Measurements from ENCODE around the gene ADAM29. TPM values are rescaled to one million over a fixed set of nuclear protein-coding genes. Genes with fewer than 3 reads are reported as not detected.
"Not testable (repeated sequence)": the region's sequence is repeated elsewhere in the genome, so short reads cannot be mapped to it uniquely, and the experiment has no call there.

The ADAM29 gene
- polyA plus RNA-seq (ENCODE audit: insufficient read length in 4 of 4) = under 1 TPM in 1 of 4 donors, not detected in 3; 0.01 TPM

DNA sequence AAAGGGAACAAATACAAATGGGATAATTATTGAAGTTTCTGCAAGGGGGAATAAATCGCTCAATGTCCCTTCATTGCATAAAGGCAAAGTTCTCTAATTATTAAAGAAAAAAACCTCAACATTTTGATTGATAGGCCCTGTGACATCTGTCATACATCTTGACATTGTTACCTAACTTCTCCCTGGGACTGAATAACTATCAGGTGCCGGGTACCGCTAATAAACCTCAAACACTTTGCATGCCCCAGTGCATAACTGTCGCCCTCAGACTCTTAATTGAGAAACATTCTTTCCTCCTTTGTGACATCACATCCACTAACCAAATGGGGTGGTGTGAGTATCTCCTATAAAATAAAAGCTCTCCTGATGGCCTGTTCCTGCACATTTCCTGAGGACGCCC, at the start of gene ADAM29:
Gene ADAM29, plus strand, starts transcription at position 301 of the 400 bp plus-strand sequence. CDS start 57,168 bp downstream, outside the sequence.
- no peak for DNase-seq (ENCODE audit: low read depth in 4 of 4, low spot score in 3 of 4)

DNA sequence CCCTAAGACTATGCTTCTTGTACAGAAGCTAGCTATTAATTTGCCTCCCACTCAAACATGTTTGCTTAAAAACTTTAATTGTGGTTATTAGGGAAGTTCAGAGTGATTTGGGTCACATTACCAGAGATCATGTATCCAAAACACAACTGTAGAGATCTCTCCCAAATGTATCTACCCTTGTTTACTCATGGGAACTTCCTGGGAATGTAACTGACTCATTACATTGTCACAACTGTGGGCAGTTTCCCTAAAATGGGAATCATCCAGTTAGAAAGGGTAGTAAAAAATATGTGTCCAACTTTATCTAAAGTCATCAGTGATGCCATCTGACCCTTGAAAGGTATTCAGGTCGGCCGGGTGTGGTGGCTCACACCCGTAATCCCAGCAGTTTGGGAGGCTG, 48.8 kb upstream of the ADAM29 start:
- DNase-seq (ENCODE audit: low read depth in 4 of 4, low spot score in 3 of 4) = no peak

- no peak for DNase-seq (ENCODE audit: low read depth in 4 of 4, low spot score in 3 of 4)
Measured at GRCh38 chr4:174870311-174870710, 47.8 kb upstream of the ADAM29 start.

- no peak for DNase-seq (ENCODE audit: low read depth in 4 of 4, low spot score in 3 of 4)
Measured at GRCh38 chr4:174871407-174871806, 46.8 kb upstream of the ADAM29 start.

GRCh38 chr4:174873146-174873545, 45.0 kb upstream of the ADAM29 start:
- not testable (repeated sequence) for DNase-seq (ENCODE audit: low read depth in 4 of 4, low spot score in 3 of 4)

DNA sequence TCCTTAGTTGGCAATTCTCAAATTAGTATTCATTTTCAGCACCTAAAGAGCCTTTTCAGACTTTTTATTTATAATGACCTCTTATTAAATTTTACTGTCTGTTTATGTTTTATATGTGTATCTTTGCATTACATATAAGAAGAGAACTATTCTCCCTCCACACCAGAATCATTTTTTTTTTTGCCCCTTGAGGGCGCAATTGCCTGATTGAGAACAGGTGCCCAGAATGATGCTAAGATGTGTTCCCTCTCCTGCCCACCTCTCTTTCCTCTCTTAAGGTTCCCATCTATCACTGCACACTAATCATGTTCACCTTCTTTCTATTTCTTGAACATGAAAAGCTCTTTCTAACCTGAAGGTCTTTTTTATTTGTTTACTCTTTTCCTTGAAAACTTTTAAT, 44.2 kb upstream of the ADAM29 start:
- no peak for DNase-seq (ENCODE audit: low read depth in 4 of 4, low spot score in 3 of 4)

- DNase-seq (ENCODE audit: low read depth in 4 of 4, low spot score in 3 of 4) = no peak
Measured at GRCh38 chr4:174874898-174875297, 43.3 kb upstream of the ADAM29 start.

DNA sequence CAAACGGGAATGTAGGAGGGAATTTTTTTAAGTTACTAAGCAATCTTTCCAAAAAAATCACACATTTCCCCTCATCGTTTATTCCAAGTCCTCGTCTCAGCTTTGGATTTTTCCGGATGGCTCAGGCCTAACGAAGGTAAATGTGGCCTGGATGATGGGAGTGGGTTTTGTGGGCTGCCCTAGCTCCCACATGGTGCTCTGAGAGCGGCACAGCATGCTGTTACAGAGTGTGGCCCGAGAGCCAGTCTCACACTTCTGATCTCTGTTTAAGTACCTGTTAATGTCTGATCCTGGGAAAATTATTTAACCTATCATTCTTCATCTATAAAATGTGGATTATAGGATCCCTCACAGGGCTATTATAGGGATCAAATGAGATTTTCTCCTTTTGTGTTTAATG, 38.2 kb upstream of the ADAM29 start:
- no peak for DNase-seq (ENCODE audit: low read depth in 4 of 4, low spot score in 3 of 4)

- no peak for DNase-seq (ENCODE audit: low read depth in 4 of 4, low spot score in 3 of 4)
Measured at GRCh38 chr4:174882317-174882992, 35.7 kb upstream of the ADAM29 start.

DNA sequence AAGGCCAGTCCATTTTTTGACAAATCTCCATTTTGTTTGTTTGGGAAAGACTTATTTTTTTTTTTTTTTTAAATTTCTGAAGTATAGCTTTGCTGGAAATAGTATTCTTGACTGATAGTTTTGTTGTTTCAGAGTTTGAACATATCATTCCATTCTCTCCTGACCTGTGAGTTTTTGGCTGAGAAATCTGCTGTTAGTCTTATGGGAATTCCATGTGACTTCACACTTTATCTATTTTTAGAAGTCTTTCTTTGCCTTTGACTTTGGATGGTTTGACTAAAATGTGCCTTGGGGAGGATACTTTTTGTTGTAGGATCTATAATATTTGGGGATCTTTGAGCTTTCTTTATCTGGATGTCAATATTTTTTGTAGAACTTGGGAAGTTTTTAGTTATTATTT, 10.7 kb upstream of the ADAM29 start:
- no peak for DNase-seq (ENCODE audit: low read depth in 4 of 4, low spot score in 3 of 4)

- no peak for DNase-seq (ENCODE audit: low read depth in 4 of 4, low spot score in 3 of 4)
Measured at GRCh38 chr4:174910271-174910670, 7.9 kb upstream of the ADAM29 start.

GRCh38 chr4:174912919-174913543, 5.1 kb upstream of the ADAM29 start:
- no peak for DNase-seq (ENCODE audit: low read depth in 4 of 4, low spot score in 3 of 4)

GRCh38 chr4:174919886-174920423, 1.8 kb downstream of the ADAM29 start:
- no peak for DNase-seq (ENCODE audit: low read depth in 4 of 4, low spot score in 3 of 4)

DNA sequence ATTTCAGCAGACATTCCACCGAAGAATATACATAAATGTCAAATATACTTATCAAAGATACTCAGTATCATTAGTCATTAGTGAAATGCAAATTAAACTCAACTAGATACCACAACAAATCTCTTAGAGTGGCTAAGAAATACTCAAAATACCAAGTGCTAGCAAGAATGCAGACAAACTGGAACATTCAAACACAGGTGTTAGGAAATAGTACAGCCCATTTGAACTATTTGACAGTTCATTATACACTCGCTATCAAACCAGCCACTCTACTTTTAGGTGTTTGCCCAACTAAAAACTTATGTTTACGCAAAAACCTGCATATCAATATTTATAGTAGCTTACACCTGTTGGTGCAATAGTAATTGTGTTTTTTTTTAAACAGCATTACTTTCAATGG, 8.8 kb downstream of the ADAM29 start:
- DNase-seq (ENCODE audit: low read depth in 4 of 4, low spot score in 3 of 4) = no peak

- no peak for DNase-seq (ENCODE audit: low read depth in 4 of 4, low spot score in 3 of 4)
Measured at GRCh38 chr4:174928174-174928573, 10.0 kb downstream of the ADAM29 start.

DNA sequence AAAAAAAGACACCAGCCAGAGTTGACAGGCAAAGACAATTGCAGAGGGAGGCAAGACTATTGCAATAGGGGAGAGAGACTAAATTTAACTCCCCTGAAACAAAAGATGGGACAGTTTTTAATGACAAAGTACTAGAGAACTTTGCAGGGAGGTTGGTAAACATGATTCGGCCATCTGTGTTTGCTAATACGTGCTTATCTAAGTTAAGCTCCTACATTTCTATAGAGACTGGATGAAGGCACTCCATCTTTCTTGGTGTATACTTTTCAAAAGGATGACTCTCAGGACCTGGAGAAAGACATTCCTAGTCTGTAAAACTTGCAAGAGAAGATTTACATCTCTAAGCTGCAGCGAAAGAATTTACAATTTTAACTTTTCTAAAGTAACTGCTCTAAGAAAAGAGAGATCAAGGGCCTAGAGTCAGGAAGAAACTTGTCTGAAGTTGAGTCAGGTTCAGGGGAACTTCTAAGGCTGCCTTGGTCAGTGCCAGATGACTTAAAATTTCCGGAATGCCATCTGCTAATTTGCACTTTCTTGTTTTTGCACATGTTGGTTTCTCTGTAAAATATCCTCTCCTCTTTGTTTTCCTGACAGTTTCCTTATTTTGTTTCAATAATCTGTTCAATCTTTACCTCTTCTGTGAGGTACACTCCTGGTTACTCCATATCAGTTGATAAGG, 10.6 kb downstream of the ADAM29 start:
- DNase-seq (ENCODE audit: low read depth in 4 of 4, low spot score in 3 of 4) = no peak

DNA sequence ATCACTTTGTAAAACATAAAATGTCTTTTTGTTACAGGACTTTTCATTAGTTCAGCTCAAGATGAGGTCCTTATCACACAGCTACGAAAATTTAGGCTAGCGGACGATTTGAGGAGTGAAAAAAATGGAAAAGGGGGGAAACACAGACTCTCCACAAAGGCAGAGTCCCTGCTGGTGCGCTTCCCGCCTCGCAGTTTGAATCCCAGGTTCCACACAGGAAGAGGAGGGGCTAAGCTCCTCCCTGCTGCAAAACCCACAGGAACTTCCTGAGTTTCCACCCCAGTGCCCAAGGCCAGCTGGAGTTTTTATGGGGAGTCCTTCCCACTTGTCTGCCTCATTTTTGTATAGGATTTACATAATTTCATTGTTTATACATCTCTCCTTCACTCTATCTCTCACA, 11.2 kb downstream of the ADAM29 start:
- DNase-seq (ENCODE audit: low read depth in 4 of 4, low spot score in 3 of 4) = no peak

GRCh38 chr4:174930895-174931294, 12.7 kb downstream of the ADAM29 start:
- DNase-seq (ENCODE audit: low read depth in 4 of 4, low spot score in 3 of 4) = no peak

DNA sequence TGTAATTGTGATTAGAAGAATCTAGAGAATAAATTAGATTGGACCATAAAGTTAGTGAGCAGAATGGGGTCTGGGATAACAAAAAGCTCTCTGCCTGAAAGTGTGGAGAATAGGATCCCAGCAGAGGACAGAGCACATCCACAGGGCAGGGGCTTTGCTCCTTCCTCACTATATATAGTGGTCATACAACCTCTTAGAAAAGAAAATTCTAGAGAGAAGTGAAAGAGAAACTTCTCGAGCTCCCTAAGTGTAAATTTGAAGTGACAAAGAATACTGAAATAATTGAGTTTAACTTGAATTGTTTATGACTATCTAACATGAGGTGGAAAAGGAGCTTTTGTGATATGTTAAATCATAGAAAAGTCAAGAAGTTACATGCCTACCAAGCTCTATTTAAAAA, 14.9 kb downstream of the ADAM29 start:
- DNase-seq (ENCODE audit: low read depth in 4 of 4, low spot score in 3 of 4) = no peak

- DNase-seq (ENCODE audit: low read depth in 4 of 4, low spot score in 3 of 4) = no peak
Measured at GRCh38 chr4:174934360-174934759, 16.2 kb downstream of the ADAM29 start.

DNA sequence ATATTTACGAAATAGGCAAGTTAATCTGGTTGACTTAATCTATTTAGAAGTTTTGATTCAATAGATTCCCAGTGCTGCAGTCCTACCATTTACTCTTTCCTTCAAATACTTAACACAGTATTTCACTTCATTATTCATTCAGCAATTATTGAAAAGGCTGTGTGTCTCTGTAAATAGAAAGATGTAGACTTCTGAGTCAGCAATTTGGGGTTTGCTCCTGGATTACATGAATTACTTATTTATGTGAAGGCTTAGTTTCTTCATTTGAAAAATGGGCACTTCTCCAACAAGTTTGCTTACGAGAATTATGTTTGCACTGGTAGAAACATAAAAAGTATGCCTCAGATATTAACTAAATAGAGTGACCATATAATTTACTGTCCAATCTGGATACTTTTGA, 17.4 kb downstream of the ADAM29 start:
- DNase-seq (ENCODE audit: low read depth in 4 of 4, low spot score in 3 of 4) = no peak

DNA sequence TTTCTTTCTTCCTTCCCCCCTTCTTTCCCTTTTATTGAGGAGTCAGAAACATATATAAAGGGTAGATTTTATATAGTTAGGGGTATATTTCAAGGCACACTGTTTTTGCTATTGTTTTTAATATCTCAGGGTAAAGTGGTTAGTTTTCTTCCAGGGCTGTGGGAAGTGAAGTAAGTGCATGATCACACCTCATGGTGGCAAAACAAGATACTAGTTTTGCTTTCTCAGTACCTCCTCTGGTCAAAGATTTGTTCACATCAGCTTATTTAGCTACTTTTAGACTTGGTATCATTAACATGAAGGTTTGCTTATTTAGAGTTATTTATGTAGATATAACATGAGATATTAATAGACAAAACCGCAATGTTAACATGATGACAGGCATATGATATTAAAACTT, 21.8 kb downstream of the ADAM29 start:
- no peak for DNase-seq (ENCODE audit: low read depth in 4 of 4, low spot score in 3 of 4)

All from right renal pelvis (tissue), 4 donors.